Breast epithelium (tissue), 4 donors: Measurements from ENCODE around the gene TLX1. TPM values are rescaled to one million over a fixed set of nuclear protein-coding genes. Genes with fewer than 3 reads are reported as not detected.
A peak's percentile ranks its signal among the peaks of the same experiment; 100 is the strongest.

Experiments used
- DNase-seq, 2 donors: peaks; one replicate each; pipeline ENCODE4 v3.0.0-alpha.2; 2019; ENCODE audit warnings: low spot score in 2 of 2
- H3K27ac ChIP-seq, 2 donors: fragments of 200-600 bp; sonication (generic) in 1 of 2; one replicate each; pipeline ENCODE4 v1.5.1; 2016 to 2019; ENCODE audit warnings: mild to moderate bottlenecking in 1 of 2
- H3K27me3 ChIP-seq, 2 donors: fragments of 200-600 bp; sonication (generic) in 1 of 2; one replicate each; pipeline versions ENCODE4 v1.5.1 to v1.6.0; 2017 to 2019; ENCODE audit warnings: control low read depth in 1 of 2, mild to moderate bottlenecking in 1 of 2
- H3K36me3 ChIP-seq: fragments of 200-600 bp; one replicate; pipeline ENCODE4 v1.5.1; 2019
- H3K4me1 ChIP-seq, 2 donors: fragments of 200-600 bp; sonication (generic); one replicate each; pipeline ENCODE4 v1.5.1; 2016 to 2019; ENCODE audit warnings: control low read depth in 1 of 2
- H3K4me3 ChIP-seq, 3 donors: fragments of 200-600 bp; sonication (generic); 1 replicate in 2 of 3; 2 replicates in 1 of 3; pipeline ENCODE4 v1.5.1; 2016 to 2019; ENCODE audit warnings: mild to moderate bottlenecking in 3 of 3, moderate library complexity in 2 of 3
- H3K9me3 ChIP-seq, 2 donors: fragments of 200-600 bp; sonication (generic) in 1 of 2; one replicate each; pipeline ENCODE4 v1.5.1; 2016 to 2019; ENCODE audit warnings: control low read depth in 1 of 2
- CTCF ChIP-seq, 3 donors: fragments of 450-650 bp; IDR thresholded peaks; one replicate each; pipeline ENCODE4 v1.5.1; 2016 to 2017; ENCODE audit warnings: antibody characterized with exemption in 3 of 3, mild to moderate bottlenecking in 3 of 3, moderate library complexity in 3 of 3
- POLR2A ChIP-seq: fragments of 450-650 bp; IDR thresholded peaks from one replicate; pipeline ENCODE4 v1.6.1; 2016; ENCODE audit warnings: antibody characterized with exemption, mild to moderate bottlenecking, moderate library complexity
- POLR2AphosphoS5 ChIP-seq, 3 donors: sonication (generic); formaldehyde crosslinking; IDR thresholded peaks; one replicate each; pipeline ENCODE4 v1.6.1; 2017; ENCODE audit warnings: antibody characterized with exemption in 3 of 3
- intact Hi-C: fragments of 100-400 bp; cut with DNase I; formaldehyde crosslinking; loops from one replicate; pipeline ENCODE4 v1.15.1; 2023; ENCODE audit warnings: low total_unique reads
- total RNA-seq, 3 donors: library from RNA; depleted of rRNA; stranded (reverse); fragments of >200 nt; gene quantifications; one replicate each; pipeline ENCODE4 v1.1.0, GENCODE V29; 2016

Gene TLX1
- total RNA-seq, 3 donors from 2014 or later: not detected

- intact Hi-C loops: no loop called here
- Histone ChIP-seq H3K27me3 (peaks cover 22 to 100% of the 10 kb centered on the region in 2 donors), H3K4me3 (peak overlapping the region in 1 of 3 donors; percentile 10), H3K27ac (no peak overlapping the region), H3K4me1 (peaks cover 0 to 12% of the 10 kb centered on the region in 2 donors), H3K36me3 (no peaks in the 10 kb centered on the region), H3K9me3 (no peaks in the 10 kb centered on the region)
- DNase-seq: no peak
- TF ChIP-seq POLR2A (no peak), CTCF (IDR thresholded peaks at IDR 0.05) (no peak), POLR2AphosphoS5 (IDR thresholded peaks at IDR 0.05) (no peak)
Observed at GRCh38 chr10:101142533-101143344, 11.6 kb downstream of the TLX1 start.

- Histone ChIP-seq H3K27me3 (peaks cover 22 to 97% of the 10 kb centered on the region in 2 donors), H3K27ac (no peak overlapping the region), H3K4me3 (no peak overlapping the region), H3K36me3 (no peaks in the 10 kb centered on the region), H3K4me1 (peaks cover 0 to 12% of the 10 kb centered on the region in 2 donors), H3K9me3 (no peaks in the 10 kb centered on the region)
- DNase-seq: no peak
- intact Hi-C loops: no loop called here
- TF ChIP-seq POLR2AphosphoS5 (IDR thresholded peaks at IDR 0.05) (no peak), CTCF (IDR thresholded peaks at IDR 0.05) (no peak), POLR2A (no peak)
Observed at GRCh38 chr10:101143345-101143630, 12.2 kb downstream of the TLX1 start.

GRCh38 chr10:101144053-101144452 is 13.0 kb downstream of the TLX1 start:
- intact Hi-C loops: no loop called here
- DNase-seq: no peak
- Histone ChIP-seq H3K4me3 (no peak overlapping the region), H3K27me3 (peaks cover 21 to 96% of the 10 kb centered on the region in 2 donors), H3K9me3 (no peaks in the 10 kb centered on the region), H3K27ac (no peak overlapping the region), H3K36me3 (no peaks in the 10 kb centered on the region), H3K4me1 (peaks cover 0 to 12% of the 10 kb centered on the region in 2 donors)
- TF ChIP-seq CTCF (IDR thresholded peaks at IDR 0.05): no peak
- no peak for TF ChIP-seq POLR2AphosphoS5 (IDR thresholded peaks at IDR 0.05)
- TF ChIP-seq POLR2A: no peak

GRCh38 chr10:101145145-101145544 is 14.0 kb downstream of the TLX1 start:
- Histone ChIP-seq H3K36me3 (no peaks in the 10 kb centered on the region), H3K4me3 (no peak overlapping the region), H3K9me3 (peaks cover 0 to 6% of the 10 kb centered on the region in 2 donors), H3K27me3 (peaks cover 16 to 96% of the 10 kb centered on the region in 2 donors), H3K27ac (no peak overlapping the region), H3K4me1 (peaks cover 0 to 7% of the 10 kb centered on the region in 2 donors)
- TF ChIP-seq CTCF (IDR thresholded peaks at IDR 0.05) (no peak), POLR2A (no peak), POLR2AphosphoS5 (IDR thresholded peaks at IDR 0.05) (no peak)
- DNase-seq: no peak
- intact Hi-C loops: no loop called here

GRCh38 chr10:101145750-101146391 is 14.8 kb downstream of the TLX1 start:
- intact Hi-C loops: no loop called here
- H3K27me3 ChIP-seq: peaks cover 14 to 94% of the 10 kb centered on the region in 2 donors
- TF ChIP-seq POLR2AphosphoS5 (IDR thresholded peaks at IDR 0.05): no peak
- TF ChIP-seq CTCF (IDR thresholded peaks at IDR 0.05): no peak
- TF ChIP-seq POLR2A: no peak
- H3K27ac ChIP-seq: no peak overlapping the region
- H3K36me3 ChIP-seq: no peaks in the 10 kb centered on the region
- H3K4me3 ChIP-seq: peak overlapping the region in 1 of 3 donors; percentile 51
- peaks cover 0 to 6% of the 10 kb centered on the region in 2 donors for H3K4me1 ChIP-seq
- peak in 1 of 2 donors; percentile 47 for DNase-seq
- H3K9me3 ChIP-seq: peaks cover 0 to 6% of the 10 kb centered on the region in 2 donors
